SK-N-MC (cell line): ENCODE data around the gene LGR5.

ENCODE experiments used
- DNase-seq: peaks from one replicate; pipeline ENCODE4 v3.0.0-alpha.2; 2011; ENCODE audit warnings: low read depth, low spot score
- H3K27ac ChIP-seq: fragments of 200-600 bp; sonication (generic); 2 replicates; pipeline ENCODE4 v1.5.1; 2016; ENCODE audit warnings: mixed run types
- H3K36me3 ChIP-seq: fragments of 200-600 bp; sonication (generic); 2 replicates; pipeline ENCODE4 v1.6.1; 2017; ENCODE audit warnings: antibody characterized with exemption, low read length, mixed read lengths; ENCODE audit not compliant: insufficient read depth
- H3K4me3 ChIP-seq: fragments of 200-600 bp; sonication (generic); 2 replicates; pipeline ENCODE4 v1.5.1; 2016
- H3K9ac ChIP-seq: fragments of 200-600 bp; sonication (generic); 2 replicates; pipeline ENCODE4 v1.8.0; 2017; ENCODE audit warnings: mixed run types, mixed read lengths; ENCODE audit not compliant: insufficient read length
- H3K9me3 ChIP-seq: fragments of 200-600 bp; sonication (generic); 2 replicates; pipeline ENCODE4 v1.6.1; 2017; ENCODE audit warnings: low read depth, mild to moderate bottlenecking, antibody characterized with exemption, low read length, moderate library complexity, mixed read lengths
- EZH2 ChIP-seq: fragments of 200-600 bp; sonication (generic); IDR thresholded peaks from one replicate; pipeline ENCODE4 v1.6.1; 2017; ENCODE audit warnings: antibody characterized with exemption
- FOXP2 ChIP-seq: optimal IDR thresholded peaks from 2 replicates; pipeline ENCODE3; 2011; ENCODE audit warnings: mild to moderate bottlenecking, moderate library complexity; ENCODE audit not compliant: insufficient read depth; ENCODE audit errors: extremely low read length, control extremely low read depth
- POLR2AphosphoS5 ChIP-seq: IDR thresholded peaks from 2 replicates; pipeline ENCODE4 v1.6.1; 2012; ENCODE audit warnings: mild to moderate bottlenecking, low read depth, low read length, borderline replicate concordance

The LGR5 gene

DNA sequence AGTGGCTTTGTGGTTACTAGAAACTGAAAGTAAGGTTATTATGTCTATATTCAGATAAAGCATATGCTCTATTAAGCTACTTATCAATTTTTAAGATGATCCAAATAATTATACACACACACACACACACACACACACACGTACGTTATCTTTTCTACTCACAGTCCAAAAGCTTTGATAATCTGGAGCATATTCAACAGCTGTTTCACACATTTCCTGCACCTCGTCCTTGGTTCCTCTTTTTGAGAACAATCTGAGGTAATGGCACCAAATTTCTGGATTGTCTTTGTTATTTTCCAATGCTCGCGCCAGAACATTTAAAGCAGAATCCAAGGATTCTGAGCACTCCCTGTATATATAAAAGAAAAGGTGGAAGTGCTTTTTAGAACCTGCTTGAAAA is 186.5 kb downstream of the LGR5 start:
- TF ChIP-seq EZH2 (no peak), POLR2AphosphoS5 (no peak), FOXP2 (no peak)
- Histone ChIP-seq H3K9ac (no peak overlapping the region), H3K9me3 (no peaks in the 10 kb centered on the region), H3K27ac (no peak overlapping the region), H3K36me3 (peaks cover 95% of the 10 kb centered on the region), H3K4me3 (no peak overlapping the region)
- DNase-seq: no peak

DNA sequence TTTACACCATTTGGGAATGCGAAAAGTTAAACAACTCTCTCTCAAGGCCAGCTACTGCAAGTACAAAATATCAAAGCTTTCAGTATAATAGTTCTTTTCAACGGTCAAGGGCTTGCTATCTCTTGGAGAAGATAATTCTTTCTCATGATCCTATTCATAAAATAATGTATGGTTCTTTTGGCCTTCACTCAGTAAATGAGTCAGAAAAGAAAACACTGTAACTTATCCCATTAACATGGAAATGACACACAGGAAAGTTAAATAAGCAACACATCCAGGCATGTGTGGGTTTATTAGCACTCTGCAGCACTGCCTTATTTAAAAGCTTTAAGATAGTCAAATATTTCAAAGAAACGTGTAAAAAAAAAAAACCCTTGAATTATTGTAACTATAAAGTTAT is 187.2 kb downstream of the LGR5 start:
- no peak overlapping the region for H3K9ac ChIP-seq
- no peak overlapping the region for H3K27ac ChIP-seq
- no peak for TF ChIP-seq POLR2AphosphoS5
- no peak for TF ChIP-seq EZH2
- no peak for TF ChIP-seq FOXP2
- H3K9me3 ChIP-seq: no peaks in the 10 kb centered on the region
- H3K4me3 ChIP-seq: no peak overlapping the region
- DNase-seq: no peak
- peaks cover 97% of the 10 kb centered on the region for H3K36me3 ChIP-seq

GRCh38 chr12:71627438-71628002 is 187.9 kb downstream of the LGR5 start:
- Histone ChIP-seq H3K27ac (no peak overlapping the region), H3K4me3 (no peak overlapping the region), H3K9ac (no peak overlapping the region), H3K9me3 (no peaks in the 10 kb centered on the region), H3K36me3 (peaks cover 97% of the 10 kb centered on the region)
- TF ChIP-seq POLR2AphosphoS5: no peak
- TF ChIP-seq EZH2: no peak
- TF ChIP-seq FOXP2: no peak
- no peak for DNase-seq
